Ovary (tissue), 9 donors: ENCODE results near the gene DBH. TPM values are rescaled to one million over a fixed set of nuclear protein-coding genes. Genes with fewer than 3 reads are reported as not detected.

Experiments
- DNase-seq, 5 donors: peaks; one replicate each; pipeline ENCODE4 v3.0.0-alpha.2; 2019 to 2020
- H3K27ac ChIP-seq, 2 donors: fragments of 200-600 bp; one replicate each; pipeline versions ENCODE4 v1.5.1 to v1.8.0; 2019 to 2022
- H3K27me3 ChIP-seq: fragments of 200-600 bp; one replicate; pipeline ENCODE4 v1.8.0; 2022
- H3K36me3 ChIP-seq: fragments of 200-600 bp; sonication (generic); one replicate; pipeline ENCODE4 v1.5.1; 2019
- H3K4me1 ChIP-seq: one replicate; pipeline ENCODE4 v1.8.1; 2013; ENCODE audit warnings: mild to moderate bottlenecking, moderate library complexity; ENCODE audit not compliant: insufficient read depth
- H3K4me3 ChIP-seq: fragments of 200-600 bp; sonication (generic); one replicate; pipeline ENCODE4 v1.5.1; 2017
- H3K9me3 ChIP-seq, 2 donors: fragments of 200-600 bp in 1 of 2; sonication (generic) in 1 of 2; one replicate each; pipeline versions ENCODE4 v1.5.1 to v1.8.1; 2013 to 2019; ENCODE audit warnings: mild to moderate bottlenecking in 1 of 2, moderate library complexity in 1 of 2
- EP300 ChIP-seq: sonication (generic); formaldehyde crosslinking; IDR thresholded peaks from one replicate; pipeline ENCODE4 v1.6.1; 2017; ENCODE audit warnings: antibody characterized with exemption
- POLR2A ChIP-seq: fragments of 450-650 bp; IDR thresholded peaks from one replicate; pipeline ENCODE4 v1.6.1; 2017; ENCODE audit warnings: antibody characterized with exemption, mild to moderate bottlenecking, moderate library complexity
- WGBS, 3 donors: extraction: QIAGEN DNeasy Blood & Tissue Kit in 1 of 3; methylation state at CpG; one replicate each; pipeline versions ENCODE4 v1.1.5 to v1.1.7; 2013 to 2017; 5-methylcytosine and 5-hydroxymethylcytosine counted together
- intact Hi-C, 4 donors: fragments of 100-400 bp; cut with DNase I; formaldehyde crosslinking; loops; one replicate each; pipeline versions ENCODE4 v1.11.0 to v1.15.1; 2022 to 2023
- polyA plus RNA-seq, 2 donors: library from polyadenylated mRNA; stranded (reverse); fragments of 200-250 nt in 1 of 2; fragments of 350-450 nt in 1 of 2; fragmentation: Illumina TruSeq in 1 of 2; extraction: RNeasy Lipid Tissue Mini Kit (QIAGEN cat#74804) in 1 of 2; gene quantifications; one replicate each; pipeline ENCODE4 v1.2.3, GENCODE V29; 2013 to 2014
- total RNA-seq, 7 donors: library from RNA; depleted of rRNA in 2 of 7; stranded (reverse); fragments of >200 nt in 2 of 7; fragmentation: NEBNext Ultra II Directional in 3 of 7; extraction: Animal tissue kit (Norgen Biotek cat#: 25700) in 3 of 7; gene quantifications; one replicate each; pipeline versions ENCODE4 v1.1.0 to v1.2.4, GENCODE V29; 2016 to 2023
- TF ChIP-seq, protein P1 (sequence below), 3 donors: fragments of 450-650 bp in 2 of 3; fragments of 200-600 bp in 1 of 3; IDR thresholded peaks; one replicate each; pipeline versions ENCODE4 v1.5.1 to v1.8.0; 2016 to 2022; ENCODE audit warnings: antibody characterized with exemption in 3 of 3, mild to moderate bottlenecking in 1 of 3
- donor health status: DM: no; HTN: no; CAD: no; lungs with moderate emphysema.
- donor health status: DM: no; HTN: no; CAD: no.
- donor health status: Bipolar disorder and iron deficiency.
- donor health status: DM: yes; HTN: yes; CAD: no.
- donor health status: DM: no; HTN: no; CAD: no.
- donor health status: DM: yes; HTN: yes; CAD: no.

DBH gene
- total and polyA plus RNA-seq, 9 donors = 0.28 TPM; not detected in 8

DNA sequence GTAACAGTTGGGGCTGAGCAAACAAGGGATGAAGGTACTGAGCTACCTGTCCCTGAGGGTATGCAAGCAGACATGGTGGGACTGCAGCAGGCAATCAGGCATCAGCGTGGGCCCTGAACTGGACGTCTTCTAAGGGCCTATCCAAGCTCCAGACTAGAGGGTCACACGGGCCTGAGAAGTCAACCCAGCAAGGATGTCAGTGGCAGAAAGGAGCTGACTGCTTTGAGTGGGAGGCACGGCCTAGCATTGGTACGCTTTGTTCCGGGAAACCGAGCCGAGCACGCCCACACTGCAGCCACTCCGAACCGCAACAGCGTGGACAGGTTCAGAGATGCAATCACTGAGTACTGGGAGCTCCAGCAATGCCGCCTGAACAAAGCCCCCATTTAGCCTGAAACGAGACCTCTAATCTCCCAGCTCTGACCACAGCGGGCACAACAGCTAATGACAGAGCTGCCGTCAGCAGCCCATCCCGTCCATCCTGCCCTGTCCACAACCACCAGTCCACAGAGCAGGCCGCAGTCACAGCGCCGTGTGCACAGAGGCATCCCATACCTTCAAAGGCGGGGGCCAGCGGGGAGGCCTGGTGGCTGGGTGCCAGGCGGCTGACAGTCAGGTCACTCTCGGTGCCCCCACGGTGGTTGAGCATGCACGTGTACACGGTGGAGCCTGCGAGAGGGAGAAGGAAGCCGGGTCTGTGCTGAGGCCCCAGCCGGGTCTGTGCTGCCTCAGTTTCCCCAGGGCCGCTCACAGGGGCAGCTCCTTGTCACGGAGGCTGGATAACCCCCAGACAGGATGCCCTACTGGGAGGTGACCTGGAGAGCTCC, 57.8 kb downstream of the DBH start:
- no peaks in the 10 kb centered on the region for H3K27me3 ChIP-seq
- intact Hi-C loops = no loop called here
- no peak overlapping the region for H3K27ac ChIP-seq
- no peak overlapping the region for H3K4me3 ChIP-seq
- H3K9me3 ChIP-seq = no peaks in the 10 kb centered on the region
- WGBS, 3 donors = 89 to 94% (median 91%) methylated on average over 31 to 32 of the region's 32 CpGs
- H3K36me3 ChIP-seq = no peaks in the 10 kb centered on the region
- no peak for DNase-seq
- TF ChIP-seq EP300 = no peak
- TF ChIP-seq, protein P1, sequence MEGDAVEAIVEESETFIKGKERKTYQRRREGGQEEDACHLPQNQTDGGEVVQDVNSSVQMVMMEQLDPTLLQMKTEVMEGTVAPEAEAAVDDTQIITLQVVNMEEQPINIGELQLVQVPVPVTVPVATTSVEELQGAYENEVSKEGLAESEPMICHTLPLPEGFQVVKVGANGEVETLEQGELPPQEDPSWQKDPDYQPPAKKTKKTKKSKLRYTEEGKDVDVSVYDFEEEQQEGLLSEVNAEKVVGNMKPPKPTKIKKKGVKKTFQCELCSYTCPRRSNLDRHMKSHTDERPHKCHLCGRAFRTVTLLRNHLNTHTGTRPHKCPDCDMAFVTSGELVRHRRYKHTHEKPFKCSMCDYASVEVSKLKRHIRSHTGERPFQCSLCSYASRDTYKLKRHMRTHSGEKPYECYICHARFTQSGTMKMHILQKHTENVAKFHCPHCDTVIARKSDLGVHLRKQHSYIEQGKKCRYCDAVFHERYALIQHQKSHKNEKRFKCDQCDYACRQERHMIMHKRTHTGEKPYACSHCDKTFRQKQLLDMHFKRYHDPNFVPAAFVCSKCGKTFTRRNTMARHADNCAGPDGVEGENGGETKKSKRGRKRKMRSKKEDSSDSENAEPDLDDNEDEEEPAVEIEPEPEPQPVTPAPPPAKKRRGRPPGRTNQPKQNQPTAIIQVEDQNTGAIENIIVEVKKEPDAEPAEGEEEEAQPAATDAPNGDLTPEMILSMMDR (IDR thresholded peaks at IDR 0.05) = no peak
- no peak for TF ChIP-seq POLR2A
- no peaks in the 10 kb centered on the region for H3K4me1 ChIP-seq

DNA sequence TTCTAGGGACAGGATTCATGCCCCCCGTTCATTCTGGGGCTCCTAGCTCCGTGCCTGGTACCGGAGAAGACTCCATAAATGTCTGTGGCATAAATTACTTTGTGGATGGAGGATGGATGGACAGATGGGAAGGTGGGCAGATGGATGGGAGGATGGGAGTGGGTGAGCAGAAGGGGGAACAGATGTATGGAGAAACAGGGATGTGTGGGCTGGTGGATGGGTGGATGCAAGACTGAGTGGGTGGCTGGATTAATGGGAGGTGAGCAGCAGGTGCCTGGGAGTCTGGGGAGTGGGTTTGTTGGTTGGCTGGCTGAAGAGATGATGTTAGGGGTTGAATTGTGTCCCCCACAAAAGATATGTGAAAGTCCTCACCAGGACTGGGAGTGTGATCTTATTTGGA, 58.5 kb downstream of the DBH start:
- no peaks in the 10 kb centered on the region for H3K9me3 ChIP-seq
- no peak overlapping the region for H3K4me3 ChIP-seq
- DNase-seq = no peak
- TF ChIP-seq, protein P1 (IDR thresholded peaks at IDR 0.05) = no peak
- TF ChIP-seq POLR2A = no peak
- no peak for TF ChIP-seq EP300
- H3K27me3 ChIP-seq = no peaks in the 10 kb centered on the region
- intact Hi-C loops = no loop called here
- H3K36me3 ChIP-seq = no peaks in the 10 kb centered on the region
- no peak overlapping the region for H3K27ac ChIP-seq
- 64 to 98% (median 72%) methylated on average over 3 of the region's 3 CpGs for WGBS, 3 donors
- H3K4me1 ChIP-seq = no peaks in the 10 kb centered on the region

DNA sequence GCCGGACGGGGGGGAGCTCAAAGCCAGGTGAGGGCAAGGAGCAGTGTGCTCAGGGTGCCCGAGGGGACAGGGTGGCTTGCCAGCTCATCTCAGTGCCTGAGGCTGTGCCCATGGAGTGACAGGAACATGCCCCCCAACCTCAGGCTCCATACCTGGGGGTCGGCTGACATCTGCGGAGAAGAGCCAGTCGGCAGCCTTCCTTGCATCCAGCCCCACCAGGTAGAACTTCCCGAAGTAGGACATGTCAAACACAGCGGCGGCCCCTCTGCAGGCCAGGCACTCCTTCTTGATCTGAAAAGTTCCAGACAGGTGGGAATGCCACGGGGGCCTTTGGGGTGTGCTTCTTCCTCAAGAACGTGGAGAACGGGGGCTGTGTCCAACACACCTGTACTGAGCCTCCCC, 59.9 kb downstream of the DBH start:
- Histone ChIP-seq H3K36me3 (no peaks in the 10 kb centered on the region), H3K9me3 (no peaks in the 10 kb centered on the region), H3K4me3 (no peak overlapping the region), H3K27ac (no peak overlapping the region), H3K27me3 (no peaks in the 10 kb centered on the region), H3K4me1 (no peaks in the 10 kb centered on the region)
- intact Hi-C loops = no loop called here
- WGBS, 3 donors = 84 to 90% (median 88%) methylated on average over 12 of the region's 12 CpGs
- no peak for TF ChIP-seq POLR2A
- TF ChIP-seq EP300 = no peak
- TF ChIP-seq, protein P1 (IDR thresholded peaks at IDR 0.05) = no peak
- DNase-seq = peak in 1 of 5 donors; percentile 16

DNA sequence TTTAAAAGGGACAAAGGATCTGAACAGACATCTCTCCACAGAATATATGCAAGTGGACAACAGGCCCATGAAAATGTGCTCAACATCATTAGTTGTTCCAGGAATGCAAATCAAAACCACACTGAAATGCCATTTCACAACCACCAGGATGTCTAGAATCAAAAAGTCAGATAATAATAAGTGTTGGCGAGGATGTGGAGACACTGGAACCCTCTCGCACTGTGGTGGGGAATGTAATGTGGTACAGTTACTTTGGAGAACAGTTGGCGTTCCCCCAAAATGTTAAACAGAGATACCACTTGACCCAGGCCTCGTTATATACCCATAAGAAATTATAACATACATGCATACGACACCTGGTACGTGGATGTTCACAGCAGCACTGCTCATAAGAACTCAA, 63.4 kb downstream of the DBH start:
- H3K27ac ChIP-seq = no peak overlapping the region
- DNase-seq = no peak
- H3K4me3 ChIP-seq = no peak overlapping the region
- no peaks in the 10 kb centered on the region for H3K27me3 ChIP-seq
- TF ChIP-seq POLR2A (no peak), EP300 (no peak)
- TF ChIP-seq, protein P1 (IDR thresholded peaks at IDR 0.05) = no peak
- no peaks in the 10 kb centered on the region for H3K36me3 ChIP-seq
- H3K4me1 ChIP-seq = peaks cover 8% of the 10 kb centered on the region
- 97 to 99% (median 98%) methylated on average over 6 of the region's 6 CpGs for whole genome bisulfite sequencing, 3 donors
- H3K9me3 ChIP-seq = no peaks in the 10 kb centered on the region
- intact Hi-C loops = no loop called here
